SK-N-MC (cell line): ENCODE results near the gene CCDC57.

Experiments
- DNase-seq: peaks from one replicate; pipeline ENCODE4 v3.0.0-alpha.2; 2011; ENCODE audit warnings: low read depth, low spot score
- H3K27ac ChIP-seq: fragments of 200-600 bp; sonication (generic); 2 replicates; pipeline ENCODE4 v1.5.1; 2016; ENCODE audit warnings: mixed run types
- H3K36me3 ChIP-seq: fragments of 200-600 bp; sonication (generic); 2 replicates; pipeline ENCODE4 v1.6.1; 2017; ENCODE audit warnings: antibody characterized with exemption, low read length, mixed read lengths; ENCODE audit not compliant: insufficient read depth
- H3K4me3 ChIP-seq: fragments of 200-600 bp; sonication (generic); 2 replicates; pipeline ENCODE4 v1.5.1; 2016
- H3K9ac ChIP-seq: fragments of 200-600 bp; sonication (generic); 2 replicates; pipeline ENCODE4 v1.8.0; 2017; ENCODE audit warnings: mixed run types, mixed read lengths; ENCODE audit not compliant: insufficient read length
- H3K9me3 ChIP-seq: fragments of 200-600 bp; sonication (generic); 2 replicates; pipeline ENCODE4 v1.6.1; 2017; ENCODE audit warnings: low read depth, mild to moderate bottlenecking, antibody characterized with exemption, low read length, moderate library complexity, mixed read lengths
- EZH2 ChIP-seq: fragments of 200-600 bp; sonication (generic); IDR thresholded peaks from one replicate; pipeline ENCODE4 v1.6.1; 2017; ENCODE audit warnings: antibody characterized with exemption
- FOXP2 ChIP-seq: optimal IDR thresholded peaks from 2 replicates; pipeline ENCODE3; 2011; ENCODE audit warnings: mild to moderate bottlenecking, moderate library complexity; ENCODE audit not compliant: insufficient read depth; ENCODE audit errors: extremely low read length, control extremely low read depth
- POLR2AphosphoS5 ChIP-seq: IDR thresholded peaks from 2 replicates; pipeline ENCODE4 v1.6.1; 2012; ENCODE audit warnings: mild to moderate bottlenecking, low read depth, low read length, borderline replicate concordance

CCDC57 gene

DNA sequence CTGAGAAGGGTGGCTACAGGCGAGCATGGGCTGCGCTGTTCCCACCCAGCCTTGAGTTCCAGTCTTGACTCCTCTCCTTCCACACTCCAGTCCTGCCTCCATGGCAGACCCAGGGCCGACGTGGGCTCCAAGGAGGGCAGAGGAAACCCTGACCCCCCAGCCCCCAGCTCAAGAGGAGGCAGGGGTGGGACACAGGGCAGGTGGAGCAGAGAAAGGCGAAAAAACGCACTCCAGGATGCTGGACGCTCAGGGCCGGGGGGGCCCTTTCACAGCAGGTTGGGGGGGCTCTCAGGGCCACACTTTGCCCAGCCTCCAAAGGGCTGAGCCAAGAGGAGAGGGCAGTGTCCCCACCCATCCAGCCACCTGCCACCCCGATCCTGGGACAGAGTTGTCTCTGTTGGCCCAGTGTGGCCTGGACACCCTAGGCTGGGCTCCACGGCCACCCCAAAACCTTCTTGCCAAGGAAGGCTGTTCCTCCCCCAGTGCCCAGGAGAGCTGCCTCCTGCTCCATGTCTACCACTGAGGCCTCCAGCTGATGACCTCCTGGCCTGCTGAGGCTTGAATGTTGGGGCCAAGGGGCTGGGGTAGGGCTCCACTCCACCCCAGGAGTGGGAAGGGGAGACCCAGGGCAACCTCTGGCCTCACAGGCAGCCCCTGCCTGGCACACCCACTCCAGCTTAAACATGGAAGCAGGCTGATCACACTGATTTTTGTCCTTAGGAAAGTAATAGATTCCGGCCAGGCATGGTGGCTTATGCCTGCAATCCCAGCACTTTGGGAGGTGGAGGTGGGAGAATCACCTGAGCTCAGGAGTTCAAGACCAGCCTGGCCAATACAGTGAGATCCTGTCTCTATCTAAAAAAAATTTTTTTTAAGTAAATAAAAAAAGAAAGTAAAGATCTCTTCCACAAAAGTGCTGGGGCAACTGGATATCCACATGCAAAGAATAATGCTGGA is 7.4 kb upstream of the CCDC57 start:
- no peak for DNase-seq
- no peak overlapping the region for H3K9ac ChIP-seq
- H3K9me3 ChIP-seq, result no peaks in the 10 kb centered on the region
- H3K36me3 ChIP-seq, result no peaks in the 10 kb centered on the region
- no peak for TF ChIP-seq EZH2
- no peak for TF ChIP-seq FOXP2
- no peak for TF ChIP-seq POLR2AphosphoS5
- no peak overlapping the region for H3K4me3 ChIP-seq
- no peak overlapping the region for H3K27ac ChIP-seq

GRCh38 chr17:82219083-82219482 is 6.4 kb upstream of the CCDC57 start:
- TF ChIP-seq EZH2 (no peak), POLR2AphosphoS5 (no peak), FOXP2 (no peak)
- no peak overlapping the region for H3K9ac ChIP-seq
- no peak overlapping the region for H3K27ac ChIP-seq
- DNase-seq, result no peak
- no peak overlapping the region for H3K4me3 ChIP-seq
- no peaks in the 10 kb centered on the region for H3K36me3 ChIP-seq
- H3K9me3 ChIP-seq, result no peaks in the 10 kb centered on the region

GRCh38 chr17:82218349-82219075 is 5.9 kb upstream of the CCDC57 start:
- no peak for DNase-seq
- no peak overlapping the region for H3K27ac ChIP-seq
- H3K9ac ChIP-seq, result no peak overlapping the region
- no peaks in the 10 kb centered on the region for H3K9me3 ChIP-seq
- TF ChIP-seq EZH2 (no peak), FOXP2 (no peak), POLR2AphosphoS5 (no peak)
- H3K4me3 ChIP-seq, result no peak overlapping the region
- H3K36me3 ChIP-seq, result no peaks in the 10 kb centered on the region

GRCh38 chr17:82217530-82218204 is 5.0 kb upstream of the CCDC57 start:
- Histone ChIP-seq H3K9ac (no peak overlapping the region), H3K9me3 (no peaks in the 10 kb centered on the region), H3K36me3 (no peaks in the 10 kb centered on the region), H3K27ac (no peak overlapping the region), H3K4me3 (no peak overlapping the region)
- TF ChIP-seq POLR2AphosphoS5 (no peak), FOXP2 (no peak), EZH2 (no peak)
- no peak for DNase-seq

DNA sequence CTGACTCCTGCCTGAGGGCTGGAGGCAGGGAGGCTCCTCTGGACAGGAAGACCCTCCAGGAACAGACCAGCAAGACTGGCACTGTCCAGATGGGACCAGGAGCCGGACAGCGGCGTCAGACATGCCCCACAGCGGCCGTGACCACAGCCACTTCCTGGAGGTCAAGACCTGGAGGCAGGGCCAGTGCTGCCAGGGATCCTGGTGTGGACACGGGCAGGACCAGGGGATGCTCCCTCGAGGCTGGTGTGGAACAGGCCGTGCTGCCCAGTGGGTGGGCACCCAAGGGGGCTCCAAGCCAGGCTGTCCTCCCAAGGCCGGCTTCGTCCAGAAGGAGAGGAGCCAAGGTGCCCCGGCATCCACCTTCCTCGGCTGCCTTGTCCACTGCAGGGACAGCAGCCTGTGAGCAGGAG is 4.5 kb upstream of the CCDC57 start:
- H3K27ac ChIP-seq, result no peak overlapping the region
- no peak overlapping the region for H3K9ac ChIP-seq
- no peak for DNase-seq
- H3K9me3 ChIP-seq, result no peaks in the 10 kb centered on the region
- TF ChIP-seq EZH2, result no peak
- no peak for TF ChIP-seq POLR2AphosphoS5
- TF ChIP-seq FOXP2, result no peak
- H3K36me3 ChIP-seq, result no peaks in the 10 kb centered on the region
- H3K4me3 ChIP-seq, result no peak overlapping the region

DNA sequence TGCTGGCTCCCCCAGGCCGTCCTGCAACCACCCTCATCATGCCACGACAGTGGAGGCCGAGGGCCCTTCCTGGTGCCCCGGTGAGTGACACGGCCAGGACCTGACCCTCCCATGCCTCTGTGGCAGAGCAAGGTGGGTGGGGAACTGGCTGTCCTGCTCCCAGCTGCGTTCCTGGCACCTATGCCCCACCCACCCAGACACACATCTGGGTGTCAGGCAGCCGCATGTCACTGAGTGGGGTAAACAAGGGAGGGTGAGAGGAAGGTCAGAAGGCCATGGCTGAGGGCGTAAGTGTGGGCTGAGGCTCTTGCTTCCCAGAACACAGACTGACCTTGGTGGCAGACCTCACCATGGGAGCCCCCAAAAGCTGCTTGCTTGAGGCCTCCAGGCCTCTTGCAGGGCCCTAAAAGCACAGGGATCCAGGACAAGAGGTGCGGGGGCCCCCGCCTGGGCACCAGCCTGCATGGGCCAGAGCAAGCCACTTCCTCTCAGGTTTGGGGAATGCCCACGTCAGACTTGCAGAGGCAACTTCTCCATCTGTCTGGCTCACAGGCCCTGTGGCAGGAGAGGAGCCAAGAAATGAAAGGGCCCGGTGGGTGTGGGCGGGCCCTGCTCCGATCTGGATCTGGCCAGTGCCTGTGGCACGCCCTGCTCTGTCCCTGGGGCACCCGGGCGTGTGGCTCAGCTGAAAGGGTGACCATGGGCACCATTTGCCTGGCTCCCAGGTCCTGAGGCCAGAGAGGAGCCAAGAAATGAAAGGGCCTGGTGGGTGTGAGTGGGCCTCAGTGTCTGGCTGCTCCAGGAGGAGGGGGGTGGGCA is 3.9 kb upstream of the CCDC57 start:
- no peak overlapping the region for H3K27ac ChIP-seq
- no peak for DNase-seq
- no peak overlapping the region for H3K4me3 ChIP-seq

DNA sequence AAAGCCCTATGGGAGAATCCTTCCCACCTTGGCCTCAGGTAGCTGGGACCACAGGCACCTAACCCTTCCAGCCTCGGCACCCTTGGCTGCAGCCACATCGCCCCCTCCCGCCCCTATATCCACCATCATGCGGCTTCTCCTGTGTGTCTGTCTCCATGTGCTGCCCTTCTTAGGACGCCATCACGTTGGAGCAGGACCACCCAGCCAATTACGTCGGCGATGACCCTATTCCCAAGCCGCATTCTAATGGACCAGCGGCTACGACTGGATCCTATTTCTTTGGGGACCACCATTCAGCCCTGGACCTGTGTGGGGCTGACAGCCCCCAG is 3.3 kb upstream of the CCDC57 start:
- H3K27ac ChIP-seq, result no peak overlapping the region
- no peak overlapping the region for H3K4me3 ChIP-seq
- no peak overlapping the region for H3K9ac ChIP-seq
- TF ChIP-seq POLR2AphosphoS5, result no peak
- no peak for TF ChIP-seq EZH2
- no peak for TF ChIP-seq FOXP2
- no peaks in the 10 kb centered on the region for H3K36me3 ChIP-seq
- DNase-seq, result no peak
- no peaks in the 10 kb centered on the region for H3K9me3 ChIP-seq

More for the DNA sequence above, 3.9 kb upstream of the CCDC57 start:
- H3K36me3 ChIP-seq, result no peaks in the 10 kb centered on the region
- H3K9me3 ChIP-seq, result no peaks in the 10 kb centered on the region
- no peak overlapping the region for H3K9ac ChIP-seq
- TF ChIP-seq FOXP2 (no peak), EZH2 (no peak), POLR2AphosphoS5 (no peak)
